H1 (cell line): ENCODE data around the gene PRR5L. TPM values are rescaled to one million over a fixed set of nuclear protein-coding genes. Genes with fewer than 3 reads are reported as not detected.

Experiments
- CBX8 ChIP-seq: fragments of 300-800, 300-1000 bp; sonication (generic); IDR thresholded peaks from 2 replicates; pipeline ENCODE4 v1.7.1; 2016; ENCODE audit warnings: low read depth, low read length, borderline replicate concordance
- CEBPB ChIP-seq: IDR thresholded peaks from 2 replicates; pipeline ENCODE4 v1.6.1; 2012; ENCODE audit warnings: low read depth, low read length
- CTCF ChIP-seq, 3 experiments: IDR thresholded peaks; 1 replicate in 2 of 3; 2 replicates in 1 of 3; pipeline versions ENCODE4 v1.5.1 to v1.6.1; 2011; ENCODE audit warnings: low read length in 3 of 3, mild to moderate bottlenecking in 3 of 3, inconsistent platforms in 2 of 3, low read depth in 1 of 3, moderate library complexity in 1 of 3; ENCODE audit not compliant: insufficient read depth in 1 of 3; ENCODE audit errors: control extremely low read depth in 1 of 3
- GTF2F1 ChIP-seq: IDR thresholded peaks from 2 replicates; pipeline ENCODE4 v1.6.1; 2012; ENCODE audit warnings: low read depth, low read length, improper control_type of control experiment, borderline replicate concordance
- SRF ChIP-seq: IDR thresholded peaks from 2 replicates; pipeline ENCODE4 v1.6.1; 2011; ENCODE audit warnings: mild to moderate bottlenecking, low read depth, low read length, moderate library complexity
- SUZ12 ChIP-seq: fragments of 200-600 bp; sonication (generic); IDR thresholded peaks from 2 replicates; pipeline ENCODE4 v1.6.1; 2012; ENCODE audit warnings: mild to moderate bottlenecking, inconsistent platforms, low read length, moderate library complexity, mixed read lengths
- polyA plus RNA-seq, 7 experiments: library from polyadenylated mRNA; depleted of rRNA in 3 of 7; stranded (reverse) in 5 of 7; unstranded in 2 of 7; fragments of >200 nt in 5 of 7; fragments of 200-250 nt in 2 of 7; gene quantifications; 1 replicate in 5 of 7; 2 replicates in 1 of 7; 4 replicates in 1 of 7; pipeline versions ENCODE4 v1.2.1 to v1.2.3, GENCODE V29; 2011 to 2013; ENCODE audit warnings: missing spikeins in 2 of 7, mixed read lengths in 2 of 7
- total RNA-seq: library from RNA; stranded (reverse); fragmentation: NEBNext Ultra II Directional; extraction: Animal tissue kit (Norgen Biotek cat#: 25700); gene quantifications from 2 replicates; pipeline ENCODE4 v1.2.1, GENCODE V29; 2021
- TF ChIP-seq, protein P1 (sequence below): IDR thresholded peaks from 2 replicates; pipeline ENCODE4 v1.6.1; 2012; ENCODE audit warnings: inconsistent platforms

Gene PRR5L
- total and polyA plus RNA-seq, 2 of the 8 experiments (the other 6 are each of a cell fraction or from before 2014, with no cell fraction given) = 6.6 to 10.1 TPM

DNA sequence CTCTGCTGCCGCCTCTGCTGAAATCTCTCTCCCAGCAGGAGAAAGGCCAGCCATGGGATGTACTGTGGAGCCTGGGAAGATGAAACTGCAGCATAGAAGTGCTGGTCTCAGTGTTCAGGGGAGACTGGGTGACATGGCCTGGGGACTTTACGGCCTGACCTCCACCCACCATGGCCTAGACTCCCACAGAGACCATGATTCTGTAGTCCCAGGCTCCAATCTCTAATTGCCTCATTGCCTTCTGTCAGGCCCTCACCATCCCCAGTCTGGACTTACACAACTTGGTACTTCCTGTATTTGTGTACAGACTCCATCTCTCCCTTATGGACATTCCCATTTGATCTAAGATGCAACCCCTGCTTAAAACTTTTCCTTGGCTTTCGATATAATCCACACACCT lies 170.9 kb downstream of the PRR5L start (continued):
- TF ChIP-seq CTCF (IDR thresholded peaks at IDR 0.05; ENCODE audit: control extremely low read depth in 1 of 3, insufficient read depth in 1 of 3, low read depth in 1 of 3, low read length in 3 of 3) = no peak
- TF ChIP-seq, protein P1, sequence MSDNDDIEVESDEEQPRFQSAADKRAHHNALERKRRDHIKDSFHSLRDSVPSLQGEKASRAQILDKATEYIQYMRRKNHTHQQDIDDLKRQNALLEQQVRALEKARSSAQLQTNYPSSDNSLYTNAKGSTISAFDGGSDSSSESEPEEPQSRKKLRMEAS = no peak
- TF ChIP-seq CBX8 = no peak
- TF ChIP-seq SUZ12 = no peak
- TF ChIP-seq SRF = no peak
- TF ChIP-seq GTF2F1 = no peak
- TF ChIP-seq CEBPB = no peak
